PC-3 (cell line): ENCODE measurements around the gene DPM2.

ENCODE experiments used
- EZH2 ChIP-seq: fragments of 300-600 bp; sonication (generic); IDR thresholded peaks from one replicate; pipeline ENCODE4 v1.6.1; 2017; ENCODE audit warnings: antibody characterized with exemption, mild to moderate bottlenecking, low read length; ENCODE audit not compliant: unreplicated experiment
- TF ChIP-seq, protein P1 (sequence below): fragments of 300-600 bp; sonication (generic); conservative IDR thresholded peaks from 2 replicates; pipeline ENCODE4 v1.5.1; 2017; ENCODE audit warnings: antibody characterized with exemption, low read depth, mild to moderate bottlenecking, low read length

- TF ChIP-seq, protein P1, sequence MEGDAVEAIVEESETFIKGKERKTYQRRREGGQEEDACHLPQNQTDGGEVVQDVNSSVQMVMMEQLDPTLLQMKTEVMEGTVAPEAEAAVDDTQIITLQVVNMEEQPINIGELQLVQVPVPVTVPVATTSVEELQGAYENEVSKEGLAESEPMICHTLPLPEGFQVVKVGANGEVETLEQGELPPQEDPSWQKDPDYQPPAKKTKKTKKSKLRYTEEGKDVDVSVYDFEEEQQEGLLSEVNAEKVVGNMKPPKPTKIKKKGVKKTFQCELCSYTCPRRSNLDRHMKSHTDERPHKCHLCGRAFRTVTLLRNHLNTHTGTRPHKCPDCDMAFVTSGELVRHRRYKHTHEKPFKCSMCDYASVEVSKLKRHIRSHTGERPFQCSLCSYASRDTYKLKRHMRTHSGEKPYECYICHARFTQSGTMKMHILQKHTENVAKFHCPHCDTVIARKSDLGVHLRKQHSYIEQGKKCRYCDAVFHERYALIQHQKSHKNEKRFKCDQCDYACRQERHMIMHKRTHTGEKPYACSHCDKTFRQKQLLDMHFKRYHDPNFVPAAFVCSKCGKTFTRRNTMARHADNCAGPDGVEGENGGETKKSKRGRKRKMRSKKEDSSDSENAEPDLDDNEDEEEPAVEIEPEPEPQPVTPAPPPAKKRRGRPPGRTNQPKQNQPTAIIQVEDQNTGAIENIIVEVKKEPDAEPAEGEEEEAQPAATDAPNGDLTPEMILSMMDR = no peak
- TF ChIP-seq EZH2 = no peak
Observed at GRCh38 chr9:127945338-127945737, 7.7 kb upstream of the DPM2 start.
